ENCODE data around the gene INSR.
"Not testable (repeated sequence)": the region's sequence is repeated elsewhere in the genome, so short reads cannot be mapped to it uniquely, and the experiment has no call there.

INSR gene

GRCh38 chr19:7217861-7218260 lies 76.4 kb downstream of the INSR start:
- DNase-seq: no peak

- DNase-seq: no peak
Measured at GRCh38 chr19:7216373-7216902, 77.8 kb downstream of the INSR start.

GRCh38 chr19:7215176-7215575 lies 79.0 kb downstream of the INSR start:
- DNase-seq: no peak

DNA sequence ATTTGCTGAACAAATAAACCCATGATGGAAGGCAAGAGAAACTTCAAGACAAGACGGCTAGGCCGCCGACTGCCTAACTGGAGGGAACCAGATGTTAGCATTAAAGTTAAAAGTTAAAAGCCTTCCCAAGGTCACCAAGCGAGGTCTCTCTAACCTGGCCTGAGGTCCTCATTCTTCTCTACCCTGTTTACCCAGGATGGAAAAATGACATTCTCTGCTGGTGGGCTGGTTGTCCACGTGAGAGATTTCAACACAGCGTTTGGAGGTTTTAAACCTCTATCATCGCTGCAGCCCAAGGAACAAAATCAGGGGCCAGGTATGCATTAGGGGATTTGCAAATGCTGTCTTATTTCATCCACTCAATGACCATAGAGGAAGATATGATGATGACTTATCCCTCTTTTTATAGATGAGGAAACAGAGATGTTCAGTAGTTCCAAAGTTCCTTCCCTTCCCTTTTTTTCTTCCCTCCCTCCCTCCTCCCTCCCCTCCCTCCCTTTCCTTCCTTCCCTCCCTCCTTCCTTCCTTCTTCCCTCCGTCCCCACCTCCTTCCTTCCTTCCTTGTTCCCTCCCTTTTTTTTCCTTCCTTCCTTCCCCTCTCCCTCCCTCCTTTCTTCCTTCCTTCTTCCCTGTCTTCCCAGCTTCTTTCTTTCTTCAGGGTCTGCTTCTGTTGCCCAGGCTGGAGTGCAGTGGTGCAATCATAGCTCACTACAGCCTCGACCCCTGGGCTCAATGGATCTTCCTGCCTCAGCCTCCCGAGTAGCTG lies 79.7 kb downstream of the INSR start:
- no peak for DNase-seq

DNA sequence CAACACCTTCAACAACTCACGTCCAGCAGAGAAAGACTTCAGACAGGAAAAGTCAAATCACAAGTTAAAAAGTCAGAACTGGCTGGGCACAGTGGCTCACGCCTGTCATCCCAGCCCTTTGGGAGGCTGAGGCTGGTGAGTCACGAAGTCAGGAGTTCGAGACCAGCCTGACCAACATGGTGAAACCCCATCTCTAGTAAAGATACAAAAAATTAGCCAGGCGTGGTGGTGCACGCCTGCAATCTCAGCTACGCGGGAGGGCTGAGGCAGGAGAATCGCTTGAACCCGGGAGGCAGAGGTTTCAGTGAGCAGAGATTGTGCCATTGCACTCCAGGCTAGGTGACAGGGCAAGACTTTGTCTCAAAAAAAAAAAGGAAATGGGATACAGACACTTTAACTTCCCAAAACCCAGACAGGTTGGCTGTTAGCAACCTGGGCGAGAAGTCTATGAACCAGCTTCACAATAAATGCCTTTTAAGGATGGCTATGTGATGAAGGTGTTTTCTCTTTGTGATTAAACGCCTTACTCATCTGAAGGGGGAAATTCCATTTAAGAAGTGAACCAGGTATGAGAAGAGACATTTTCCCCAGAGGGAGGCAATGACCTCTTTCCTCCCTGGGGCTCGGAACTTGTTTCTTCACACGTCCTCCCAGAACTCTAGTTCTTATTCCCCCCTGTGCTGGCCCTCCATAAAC lies 80.4 kb downstream of the INSR start:
- DNase-seq: no peak

GRCh38 chr19:7211191-7211951 lies 82.8 kb downstream of the INSR start:
- no peak for DNase-seq

- DNase-seq: no peak
Measured at GRCh38 chr19:7210359-7210758, 83.9 kb downstream of the INSR start.

GRCh38 chr19:7209597-7210325 lies 84.5 kb downstream of the INSR start:
- not testable (repeated sequence) for DNase-seq

- DNase-seq: not testable (repeated sequence)
Measured at GRCh38 chr19:7209036-7209435, 85.2 kb downstream of the INSR start.

GRCh38 chr19:7203332-7203731 lies 90.9 kb downstream of the INSR start:
- DNase-seq: no peak

- DNase-seq: no peak
Measured at GRCh38 chr19:7202888-7203287, 91.3 kb downstream of the INSR start.

DNA sequence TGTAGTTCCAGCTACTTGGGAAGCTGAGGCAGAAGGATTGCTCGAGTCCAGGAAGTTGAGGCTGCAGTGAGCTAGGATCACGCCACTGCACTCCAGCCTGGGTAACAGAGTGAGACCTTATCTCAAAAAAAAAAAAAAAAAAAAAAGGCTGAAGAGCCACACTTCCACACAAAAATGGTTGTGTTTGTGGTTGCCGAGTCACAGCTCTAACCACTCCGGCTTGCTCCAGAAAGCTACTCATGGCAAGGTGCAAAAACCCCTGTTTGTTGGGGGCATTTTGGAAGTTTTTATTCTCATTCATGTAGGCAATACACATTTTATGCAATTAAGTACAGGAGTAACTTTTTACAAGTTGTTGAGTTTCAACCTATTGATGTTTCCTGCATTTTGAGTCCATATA lies 93.5 kb downstream of the INSR start:
- DNase-seq: no peak

DNA sequence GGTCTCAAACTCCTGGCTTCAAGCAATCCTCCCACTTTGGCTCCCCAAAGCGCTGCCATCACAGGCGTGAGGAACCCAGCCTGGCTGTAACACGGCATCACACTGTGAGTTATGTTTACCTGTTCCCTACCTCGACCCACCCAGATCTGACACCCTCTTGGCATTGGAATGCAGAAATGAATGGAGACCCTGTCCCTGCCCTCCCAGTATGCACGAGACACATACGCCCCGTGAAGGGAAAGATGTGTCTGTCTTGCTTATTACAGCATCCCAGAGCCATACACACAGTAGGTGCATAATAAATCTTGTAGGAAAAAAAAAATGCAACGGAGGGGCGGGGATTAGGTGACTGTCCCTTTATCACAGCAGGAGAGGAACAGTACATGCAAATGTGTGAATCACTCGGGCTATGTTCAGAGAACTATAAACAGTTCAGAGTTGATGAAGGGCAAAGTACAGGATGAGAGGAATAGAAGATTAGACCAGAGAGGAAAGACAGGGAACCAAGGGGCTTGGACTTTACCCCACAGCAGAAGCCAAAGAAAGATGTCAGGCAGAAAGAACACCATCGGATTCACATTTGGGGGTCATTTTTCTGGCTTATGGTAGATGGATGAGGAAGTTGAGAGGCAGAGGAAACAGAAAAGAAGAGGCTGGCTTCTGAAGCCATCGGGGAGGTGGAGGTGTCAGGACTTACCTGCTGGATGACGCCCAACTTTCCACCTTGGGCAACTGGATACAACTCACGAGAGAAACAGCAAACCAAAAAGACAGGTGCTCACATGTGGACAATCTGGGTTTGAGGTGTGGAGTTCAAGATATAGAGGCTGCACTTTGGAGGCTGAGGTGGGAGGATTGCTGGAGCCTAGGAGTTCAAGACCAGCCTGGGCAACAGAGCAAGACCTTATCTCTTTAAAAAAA lies 94.3 kb downstream of the INSR start:
- no peak for DNase-seq

DNA sequence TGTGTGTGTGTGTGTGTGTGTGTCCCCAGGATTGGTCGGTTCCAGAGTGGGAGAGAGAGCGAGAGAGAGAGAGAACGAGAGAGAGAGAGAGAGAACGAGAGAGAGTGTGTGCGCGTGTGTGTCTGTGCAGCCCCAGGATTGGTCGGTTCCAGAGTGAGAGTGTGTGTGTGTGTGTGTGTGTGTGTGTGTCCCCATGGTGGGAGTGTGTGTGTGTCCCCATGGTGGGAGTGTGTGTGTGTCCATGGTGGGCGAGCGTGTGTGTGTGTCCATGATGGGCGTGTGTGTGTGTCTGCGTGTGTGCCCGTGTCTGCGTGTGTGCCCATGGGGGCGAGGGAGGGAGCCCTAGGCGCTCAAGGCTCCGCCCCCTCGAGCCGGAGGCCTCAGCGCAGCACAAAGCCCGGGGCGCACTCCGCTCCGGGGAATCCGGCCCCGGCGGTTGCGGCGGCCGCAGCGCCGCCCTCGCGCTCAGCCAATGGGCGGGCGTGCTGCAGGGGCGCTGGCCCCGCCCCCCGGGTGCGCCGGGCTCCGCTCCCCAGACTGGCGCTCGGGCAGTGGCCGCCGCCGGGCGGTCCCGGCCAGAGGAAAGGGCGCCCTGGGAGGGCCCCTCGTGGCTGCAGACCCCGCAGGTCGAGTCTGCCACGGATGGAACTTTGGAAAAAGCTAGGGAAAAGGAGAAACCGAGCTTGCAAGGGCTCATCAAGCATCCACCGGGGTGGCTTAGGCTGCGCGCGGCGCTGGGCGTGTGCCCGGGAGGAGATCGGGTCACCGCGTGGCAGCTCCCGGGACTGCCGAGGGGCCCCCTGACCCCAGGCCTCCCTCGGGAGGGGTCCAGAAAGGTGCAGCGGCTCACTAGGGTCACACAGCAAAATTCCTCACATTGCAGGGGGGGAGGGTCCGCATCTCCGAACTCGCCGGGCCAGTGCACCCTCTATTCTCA lies 96.2 kb downstream of the INSR start:
- peak; percentile 44 for DNase-seq

- peak; percentile 11 for DNase-seq
Measured at GRCh38 chr19:7197119-7197759, 97.0 kb downstream of the INSR start.

- DNase-seq: no peak
Measured at GRCh38 chr19:7196763-7197118, 97.5 kb downstream of the INSR start.

- no peak for DNase-seq
Measured at GRCh38 chr19:7195046-7195445, 99.2 kb downstream of the INSR start.

- no peak for DNase-seq
Measured at GRCh38 chr19:7194566-7194965, 99.6 kb downstream of the INSR start.

- DNase-seq: no peak
Measured at GRCh38 chr19:7191946-7192691, 102.1 kb downstream of the INSR start.

All from NCI-H1436 treated with DMSO at 0.1 percent for 48 hours (cell line).